Measurements from ENCODE around the gene MIS18A. TPM values are rescaled to one million over a fixed set of nuclear protein-coding genes. Genes with fewer than 3 reads are reported as not detected.
"Not testable (repeated sequence)": the region's sequence is repeated elsewhere in the genome, so short reads cannot be mapped to it uniquely, and the experiment has no call there.

MIS18A gene, protein sequence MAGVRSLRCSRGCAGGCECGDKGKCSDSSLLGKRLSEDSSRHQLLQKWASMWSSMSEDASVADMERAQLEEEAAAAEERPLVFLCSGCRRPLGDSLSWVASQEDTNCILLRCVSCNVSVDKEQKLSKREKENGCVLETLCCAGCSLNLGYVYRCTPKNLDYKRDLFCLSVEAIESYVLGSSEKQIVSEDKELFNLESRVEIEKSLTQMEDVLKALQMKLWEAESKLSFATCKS
- 9.5 TPM for polyA plus RNA-seq (2013, experiment 1 of 2; ENCODE audit: insufficient read length)
- 10.3 TPM for polyA plus RNA-seq (2013, experiment 2 of 2; ENCODE audit: insufficient read length)

DNA sequence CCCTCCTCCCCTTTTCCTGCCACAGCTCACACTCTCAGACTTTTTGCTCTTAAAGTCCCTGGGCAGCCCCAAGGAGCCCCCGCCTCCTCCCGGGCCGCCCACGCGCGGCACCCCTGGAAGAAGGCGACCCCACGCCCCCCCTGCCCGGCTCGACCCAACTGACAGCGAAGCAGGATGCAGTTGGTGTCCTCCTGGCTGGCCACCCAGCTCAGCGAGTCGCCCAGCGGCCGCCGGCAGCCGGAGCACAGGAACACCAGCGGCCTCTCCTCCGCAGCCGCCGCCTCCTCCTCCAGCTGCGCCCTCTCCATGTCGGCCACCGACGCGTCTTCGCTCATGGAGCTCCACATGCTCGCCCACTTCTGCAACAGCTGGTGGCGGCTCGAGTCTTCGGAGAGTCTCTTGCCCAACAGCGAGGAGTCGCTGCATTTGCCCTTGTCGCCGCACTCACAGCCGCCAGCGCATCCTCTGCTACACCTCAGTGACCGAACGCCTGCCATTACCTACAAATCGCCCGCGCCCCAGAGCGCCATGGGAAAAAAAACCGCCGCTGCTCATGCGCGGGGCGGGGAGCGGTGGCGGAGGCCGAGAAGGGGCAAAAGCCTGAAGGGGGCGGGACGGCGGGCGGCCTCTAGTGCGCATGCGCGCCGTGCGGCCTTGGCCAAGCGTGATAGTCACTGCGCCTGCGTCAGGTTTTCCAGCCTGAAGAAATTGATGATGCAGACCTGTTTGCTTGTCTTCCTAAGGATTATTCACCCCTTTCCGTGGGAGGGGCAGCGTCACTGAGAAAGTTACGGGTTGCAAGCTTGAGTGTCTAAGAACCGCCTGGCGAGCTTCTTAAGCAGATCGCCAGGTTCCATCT, at the start of gene MIS18A:
Gene MIS18A, minus strand, starts transcription at position 532 of the 859 bp plus-strand sequence. Its CDS starts 35 bp downstream, at position 497.
- DNase-seq: peak; percentile 94

DNA sequence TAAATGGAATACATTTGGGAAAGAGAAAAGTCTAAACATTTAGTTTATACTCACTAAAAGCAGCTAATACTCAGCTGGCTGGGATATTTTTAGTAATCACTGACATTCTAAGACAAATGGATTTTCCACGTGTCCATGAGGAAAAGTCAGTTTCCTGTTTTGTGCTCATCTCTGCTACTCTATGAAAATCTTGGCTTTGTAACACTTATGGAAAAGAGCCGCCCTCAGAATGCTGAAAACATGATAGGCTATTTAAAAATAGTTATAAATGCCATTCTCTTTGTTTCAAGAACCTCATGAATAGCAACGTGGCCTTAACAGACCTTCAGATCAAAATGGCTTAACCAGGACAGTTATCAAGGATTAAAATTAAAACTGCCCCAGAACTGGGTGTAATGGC, 49.7 kb upstream of the MIS18A start:
- peak; percentile 36 for DNase-seq

DNA sequence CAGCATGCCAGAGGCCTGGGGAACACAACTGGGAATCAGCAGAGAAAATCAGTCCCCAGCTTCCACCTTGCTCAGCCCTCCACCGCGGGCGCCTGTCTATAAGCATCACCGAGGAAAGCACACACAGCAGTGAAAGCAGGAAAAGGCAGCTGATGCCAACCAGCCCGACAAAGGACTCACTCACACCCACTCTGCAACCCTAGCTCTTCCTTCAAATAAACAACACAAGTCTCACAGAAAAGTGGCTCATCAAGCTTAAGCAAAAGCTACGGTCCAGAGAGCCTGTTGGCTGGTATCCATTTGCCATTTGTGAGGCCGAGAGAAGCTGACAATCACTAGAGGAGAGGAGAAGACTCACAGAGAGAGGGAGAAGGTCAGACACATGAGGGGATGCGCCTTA, 46.9 kb upstream of the MIS18A start:
- no peak for DNase-seq

DNA sequence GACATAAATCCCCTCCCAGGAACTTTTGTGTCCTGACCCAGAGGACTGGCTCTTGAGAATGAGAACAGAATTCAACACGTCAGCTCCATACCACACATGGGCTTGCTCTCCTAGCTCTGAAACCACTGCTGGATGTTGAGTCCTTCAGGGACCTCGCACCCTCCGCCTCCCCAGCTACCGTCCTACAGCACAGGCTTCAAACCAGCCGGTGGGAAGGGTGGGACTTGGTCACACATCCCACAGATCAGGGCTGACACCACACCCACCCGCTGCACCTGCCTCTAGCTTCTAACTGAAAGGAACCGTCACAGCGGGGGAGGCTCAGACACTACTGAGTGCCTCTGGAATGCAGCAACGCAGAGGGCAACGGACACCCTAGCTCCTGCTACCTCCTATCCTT, 43.8 kb upstream of the MIS18A start:
- DNase-seq: no peak

DNA sequence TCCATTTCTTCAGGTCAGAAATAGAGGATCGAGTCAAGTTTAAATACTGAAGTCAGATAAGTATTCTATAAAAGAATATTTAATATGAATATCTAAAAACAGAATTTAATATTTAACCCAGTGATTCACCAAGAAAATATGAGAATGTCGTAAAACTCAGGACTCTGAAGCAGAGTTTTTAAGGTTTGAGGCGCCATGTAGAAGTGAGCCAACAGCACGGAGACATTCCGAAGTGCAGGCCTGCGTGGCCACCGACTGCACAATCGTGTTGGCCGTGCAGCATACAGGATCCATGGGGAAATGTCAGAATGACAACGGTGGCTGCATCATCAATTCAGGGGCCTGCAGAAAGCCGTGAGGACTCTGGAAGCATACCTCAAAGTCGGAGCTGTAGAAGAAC, 43.3 kb upstream of the MIS18A start:
- DNase-seq: no peak

DNA sequence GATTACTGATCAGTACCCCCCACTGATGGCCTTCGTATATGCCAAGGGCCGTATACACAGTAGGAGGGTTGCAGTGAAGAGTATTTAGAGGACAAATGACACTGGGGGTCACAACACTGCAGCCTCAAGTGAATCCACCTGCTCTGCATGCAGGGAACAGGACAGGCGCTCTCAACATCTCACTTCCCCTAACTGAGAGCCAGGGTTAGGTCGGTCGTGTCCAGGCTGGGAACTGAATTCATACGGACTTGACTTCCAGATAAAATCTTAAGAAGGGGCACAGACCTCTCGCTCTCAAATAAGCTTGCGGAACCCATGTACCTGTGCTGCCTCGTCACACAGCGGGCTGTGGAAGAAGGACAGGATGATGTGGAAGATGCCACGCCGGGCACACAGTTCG, 42.6 kb upstream of the MIS18A start:
- no peak for DNase-seq

DNA sequence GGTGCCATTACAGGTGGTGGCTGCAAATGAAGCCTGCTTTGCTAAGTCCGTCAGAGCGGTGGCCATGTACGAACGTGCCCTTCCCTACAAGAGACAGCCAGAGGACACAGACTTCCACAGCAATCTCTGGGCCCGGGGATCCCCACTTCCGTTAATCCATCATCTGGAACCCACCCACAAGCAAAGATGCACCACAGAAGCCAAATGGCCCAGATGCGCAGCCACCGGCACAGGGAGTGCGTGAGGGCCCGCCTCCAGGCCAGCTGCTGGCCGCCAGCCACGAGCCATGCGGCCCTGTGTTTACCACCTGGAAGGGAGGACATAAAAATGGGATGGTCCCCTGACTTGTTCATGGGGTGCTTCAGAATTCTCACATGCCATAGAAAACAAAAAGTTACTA, 41.9 kb upstream of the MIS18A start:
- no peak for DNase-seq

DNA sequence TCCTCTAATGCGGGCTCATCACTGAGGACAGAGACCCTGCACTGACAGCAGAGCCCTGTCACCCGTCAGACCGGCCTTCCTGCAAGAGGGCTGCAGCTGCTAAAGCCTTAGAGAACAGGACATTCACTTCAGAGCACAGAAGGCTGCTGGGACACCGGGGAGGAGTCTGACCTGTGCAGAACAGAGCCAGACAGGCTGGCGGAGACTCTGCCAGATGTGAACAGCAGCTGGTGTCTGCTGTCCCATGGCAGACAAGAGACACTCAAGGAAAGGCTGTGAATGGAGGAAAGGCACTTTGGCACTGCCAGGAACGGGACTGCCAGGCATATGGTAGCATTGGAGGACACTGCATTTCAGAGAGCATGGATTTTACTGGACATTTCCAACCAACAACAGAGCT, 41.2 kb upstream of the MIS18A start:
- DNase-seq: no peak

DNA sequence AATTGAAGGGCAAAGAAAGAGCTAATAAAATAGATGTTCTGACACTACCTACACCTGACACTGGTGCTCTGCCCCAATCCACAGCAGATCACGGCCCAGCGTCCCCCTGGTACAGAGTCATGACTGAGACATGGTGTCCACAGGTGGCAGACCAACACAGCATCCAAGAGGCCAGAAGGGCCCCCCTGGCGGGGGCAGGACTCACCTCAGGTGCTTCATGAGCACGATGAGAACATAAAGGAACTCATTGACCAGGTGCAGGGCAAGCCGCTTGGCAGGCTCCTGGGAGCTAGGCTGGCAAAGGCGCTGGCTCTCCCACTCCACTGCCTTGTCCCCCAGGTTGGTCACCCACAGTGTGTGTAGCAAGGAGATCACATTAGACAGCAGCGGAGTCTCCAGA, 40.2 kb upstream of the MIS18A start:
- no peak for DNase-seq

DNA sequence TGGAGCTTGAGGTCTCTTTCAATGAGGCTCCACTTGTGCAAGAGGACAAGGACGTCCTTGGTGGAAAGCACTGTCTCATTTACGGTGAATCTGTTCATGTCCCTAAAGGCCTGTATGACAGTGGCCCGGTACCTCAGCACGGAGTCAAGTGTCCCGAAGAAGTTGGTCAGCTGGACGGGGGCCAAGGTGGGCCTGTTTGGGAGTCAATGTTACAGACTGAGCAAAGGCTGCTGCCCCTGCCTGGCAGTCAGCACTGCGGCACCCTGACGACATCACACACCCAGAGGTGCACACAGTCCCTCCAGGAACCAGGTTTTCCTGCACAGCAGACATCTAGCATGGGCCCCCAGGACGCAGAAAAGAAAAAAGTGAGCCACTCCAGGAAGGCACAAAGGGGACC, 38.9 kb upstream of the MIS18A start:
- DNase-seq: no peak

DNA sequence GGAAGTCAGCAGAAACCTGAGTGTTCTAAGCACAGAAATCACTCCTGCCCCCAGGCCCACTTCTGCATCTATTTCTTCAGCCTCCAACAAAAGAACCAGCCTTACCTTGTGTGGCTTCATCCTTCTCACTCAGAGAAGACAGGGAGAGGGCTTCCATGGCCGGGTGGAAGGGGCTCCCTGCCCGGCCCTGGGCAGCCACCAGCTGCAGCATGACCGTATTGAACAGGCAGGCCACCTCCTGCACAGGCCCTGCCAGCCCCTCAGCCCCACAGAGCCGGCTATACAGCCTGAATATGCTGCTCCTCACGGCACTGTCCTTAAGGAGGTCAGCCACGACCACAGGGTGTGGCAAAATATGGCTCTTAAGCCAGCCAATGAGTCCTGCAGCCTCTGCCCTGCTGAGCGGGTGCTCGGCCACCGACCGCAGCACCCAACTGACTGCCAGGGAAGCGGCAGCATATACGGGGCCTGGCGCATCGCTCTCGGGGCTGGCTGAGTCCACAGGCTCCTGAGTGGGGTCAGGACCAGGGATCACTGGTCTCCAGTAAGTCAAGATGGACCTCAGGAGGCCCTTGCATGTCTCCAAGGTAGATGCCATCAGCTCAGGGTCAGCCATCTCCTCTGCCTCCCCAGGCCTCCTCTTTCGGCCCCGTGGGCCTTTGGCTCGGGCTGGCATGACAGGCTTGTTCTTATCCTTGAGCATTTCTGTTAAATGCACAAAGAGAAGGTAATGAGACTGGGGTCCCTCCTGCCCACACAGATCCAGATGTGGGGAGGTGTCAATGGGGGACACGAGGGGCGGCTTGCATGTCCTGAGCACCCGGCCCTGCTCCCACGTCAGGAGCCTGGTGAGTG, 37.7 kb upstream of the MIS18A start:
- DNase-seq: no peak

DNA sequence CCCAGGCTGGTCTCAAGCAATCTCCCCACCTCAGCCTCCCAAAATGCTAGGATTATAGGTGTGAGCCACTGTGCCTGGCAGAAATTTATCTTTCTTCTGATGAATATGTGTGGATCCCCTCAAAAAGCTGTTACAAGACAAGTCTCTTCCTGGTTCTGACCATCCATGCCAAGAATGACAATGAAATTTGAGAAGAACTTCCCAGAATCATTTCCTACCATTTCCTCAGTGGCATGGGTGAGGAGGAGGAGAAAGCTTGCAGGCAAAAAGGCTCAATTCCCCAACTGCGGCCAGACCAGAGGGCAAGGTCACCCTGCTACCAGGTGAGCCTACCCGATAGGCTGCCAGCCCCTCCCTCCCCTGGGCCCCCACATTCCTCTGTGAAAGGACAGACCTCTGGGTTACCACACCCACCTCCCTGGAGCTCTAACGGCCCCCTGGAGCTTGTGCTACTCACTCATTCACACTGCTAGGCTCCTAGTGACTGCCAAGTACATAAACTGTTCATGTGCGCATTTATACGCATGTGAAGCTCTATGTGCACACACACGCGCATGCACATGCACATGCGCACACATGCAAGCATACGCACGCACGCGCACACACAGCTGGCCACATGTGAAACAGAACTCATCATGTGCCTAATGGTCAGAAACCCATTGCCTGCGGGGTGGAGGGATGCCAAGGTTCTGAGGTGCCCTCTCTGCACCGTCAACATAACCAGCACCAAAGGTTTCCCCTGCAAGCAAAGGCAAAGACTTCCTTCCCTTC, 36.8 kb upstream of the MIS18A start:
- no peak for DNase-seq

DNA sequence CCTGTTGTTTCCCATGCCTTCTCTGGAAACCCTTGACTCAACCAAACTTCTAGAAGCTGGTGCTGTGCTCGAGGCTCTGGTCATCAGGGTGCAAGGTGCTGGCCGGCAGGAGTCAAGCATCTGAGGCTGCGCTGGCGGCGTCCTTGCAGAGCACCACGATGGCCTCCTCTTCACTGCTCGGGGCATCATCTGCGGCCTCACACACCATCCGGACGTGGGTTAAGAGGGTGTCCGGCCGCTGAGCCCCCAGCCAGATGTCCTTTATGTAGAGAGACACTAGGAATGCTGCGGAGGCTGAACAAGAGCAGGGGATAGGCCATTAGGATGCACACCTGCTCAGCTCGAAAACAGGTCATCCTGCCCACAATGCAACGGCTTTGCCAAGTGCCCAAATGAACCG, 36.0 kb upstream of the MIS18A start:
- DNase-seq: no peak

DNA sequence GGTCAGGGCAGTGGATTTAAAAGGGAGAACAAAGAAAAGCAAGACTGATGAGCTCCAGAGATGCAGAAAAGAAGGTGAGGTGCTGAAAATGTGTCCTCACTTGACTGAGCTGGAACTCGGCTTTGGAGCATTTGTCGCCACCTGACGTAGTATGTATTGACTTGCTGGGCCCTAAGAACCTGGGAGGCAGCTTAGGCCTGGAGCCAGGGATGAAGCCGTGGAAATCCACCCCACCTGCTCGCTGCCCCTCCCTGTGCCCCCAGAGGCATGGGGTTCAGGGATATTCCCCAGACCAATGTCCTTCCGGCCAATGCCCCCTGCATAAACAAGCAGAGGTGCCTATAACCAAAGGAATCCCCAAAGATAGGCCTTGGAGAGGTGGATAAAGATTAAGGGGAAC, 34.1 kb upstream of the MIS18A start:
- DNase-seq: no peak

DNA sequence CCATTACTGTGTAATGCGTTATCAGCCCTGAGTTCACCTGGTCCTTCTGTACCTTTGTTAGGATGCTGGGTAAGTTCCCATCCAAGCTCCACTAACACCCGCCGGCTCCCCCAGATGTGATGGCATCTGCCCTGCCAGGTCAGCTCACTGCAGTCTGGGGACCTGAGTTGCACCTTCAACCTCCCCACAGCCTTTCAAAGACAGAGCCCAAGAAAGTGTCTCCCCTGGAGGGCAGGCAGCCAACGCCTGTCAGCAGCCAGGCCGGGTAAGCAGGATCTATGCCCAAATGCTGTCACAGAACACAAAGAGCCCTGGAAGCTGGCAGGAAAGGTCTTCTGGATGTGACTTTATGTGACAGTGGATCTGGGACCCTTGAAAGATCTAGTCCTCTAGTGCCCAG, 33.5 kb upstream of the MIS18A start:
- no peak for DNase-seq

DNA sequence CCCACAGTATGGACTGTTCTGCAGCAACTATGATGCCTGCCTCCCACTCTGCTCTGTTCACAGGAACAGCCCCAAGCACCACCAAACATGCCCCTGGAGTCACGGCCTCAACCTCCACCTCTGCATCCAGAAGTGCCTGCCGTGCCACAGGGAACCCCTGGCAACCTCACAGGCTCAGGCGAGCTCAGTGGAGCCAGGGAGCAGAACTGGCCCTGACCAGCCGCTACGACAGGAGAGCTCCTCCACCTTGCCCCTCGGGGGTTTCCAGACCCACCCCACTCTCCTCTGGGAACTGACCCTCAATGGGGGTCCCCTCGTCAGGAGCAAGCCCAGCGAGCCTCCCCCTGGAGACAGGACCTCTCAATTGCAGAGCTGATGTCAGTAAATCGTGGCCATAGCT, 32.8 kb upstream of the MIS18A start:
- no peak for DNase-seq

DNA sequence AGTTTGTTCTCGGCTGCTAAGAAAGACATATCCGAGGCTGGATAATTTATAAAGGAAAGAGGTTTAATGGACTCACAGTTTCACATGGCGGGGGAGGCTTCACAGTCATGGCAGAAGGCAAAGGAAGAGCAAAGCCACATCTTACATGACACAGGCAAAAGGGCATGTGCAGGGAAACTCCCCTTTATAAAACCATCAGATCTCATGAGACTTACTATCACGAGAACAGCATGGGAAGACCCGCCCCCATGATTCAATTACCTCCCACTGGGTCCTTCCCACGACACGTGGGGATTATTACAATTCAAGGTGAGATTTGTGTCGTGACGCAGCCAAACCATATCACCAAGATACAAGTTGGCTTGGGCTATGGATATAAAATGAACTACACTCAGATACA, 32.1 kb upstream of the MIS18A start:
- not testable (repeated sequence) for DNase-seq

DNA sequence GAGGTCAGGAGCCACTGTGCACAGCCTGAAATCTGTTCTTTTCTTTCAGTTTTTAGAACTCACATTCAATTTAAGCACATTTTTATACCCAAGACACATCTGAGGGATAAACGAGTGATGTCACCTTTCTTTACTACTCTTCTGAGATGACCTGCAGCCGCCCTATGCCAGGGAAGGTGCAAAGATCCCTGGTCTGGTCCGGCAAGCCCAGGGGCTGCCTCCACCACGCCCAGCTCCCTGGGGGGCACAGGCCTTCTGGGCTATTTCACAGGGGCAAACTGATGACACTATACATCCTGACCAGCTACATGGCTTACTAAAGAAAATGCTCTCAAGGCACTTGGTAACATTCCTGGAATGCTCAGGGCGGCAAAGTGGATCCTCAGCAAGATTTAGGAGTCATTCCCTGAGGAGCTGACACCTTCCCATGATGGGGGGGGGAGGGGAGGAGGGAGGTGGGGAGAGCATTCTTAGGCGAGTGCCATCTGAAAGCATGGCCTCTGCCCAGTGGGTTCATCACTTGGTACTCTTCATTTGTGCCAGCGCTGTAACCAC, 31.1 kb upstream of the MIS18A start:
- DNase-seq: no peak

DNA sequence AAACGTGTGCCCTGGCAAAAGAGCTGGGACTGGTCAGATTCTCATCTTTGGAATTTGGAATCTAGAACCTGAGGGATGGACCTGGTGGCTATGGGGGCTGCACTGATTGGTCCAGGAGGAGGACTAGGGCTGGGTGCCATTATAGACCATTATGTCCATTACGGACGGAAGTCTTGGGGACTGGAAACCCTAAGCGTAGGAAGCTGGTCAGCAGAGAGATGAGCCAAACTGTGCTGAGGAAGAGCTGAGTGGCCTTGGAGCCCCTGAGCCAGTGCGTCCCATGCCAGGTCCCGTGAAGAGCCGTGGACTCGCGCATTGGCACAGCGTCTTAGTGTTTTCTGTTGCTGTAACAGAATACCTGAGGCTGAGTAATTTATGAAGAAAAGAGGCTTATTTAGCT, 29.8 kb upstream of the MIS18A start:
- no peak for DNase-seq

DNA sequence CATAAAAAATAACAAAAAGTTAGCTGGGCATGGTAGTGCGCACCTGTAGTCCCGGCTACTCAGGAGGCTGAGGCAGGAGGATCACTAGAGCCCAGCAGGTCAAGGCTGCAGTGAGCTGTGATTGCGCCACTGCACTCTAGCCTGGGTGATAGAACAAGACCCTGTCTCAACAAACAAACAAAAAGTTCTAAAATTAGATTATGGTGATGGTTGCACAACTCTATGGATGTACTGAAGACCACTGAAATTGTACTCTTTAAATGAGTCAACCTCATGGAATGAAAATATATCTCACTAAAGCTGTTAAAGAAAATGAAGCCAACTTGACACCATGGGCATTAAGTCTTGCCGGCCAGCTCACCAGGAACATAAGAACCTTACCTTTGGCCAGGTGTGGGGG, 28.9 kb upstream of the MIS18A start:
- DNase-seq: peak; percentile 22

DNA sequence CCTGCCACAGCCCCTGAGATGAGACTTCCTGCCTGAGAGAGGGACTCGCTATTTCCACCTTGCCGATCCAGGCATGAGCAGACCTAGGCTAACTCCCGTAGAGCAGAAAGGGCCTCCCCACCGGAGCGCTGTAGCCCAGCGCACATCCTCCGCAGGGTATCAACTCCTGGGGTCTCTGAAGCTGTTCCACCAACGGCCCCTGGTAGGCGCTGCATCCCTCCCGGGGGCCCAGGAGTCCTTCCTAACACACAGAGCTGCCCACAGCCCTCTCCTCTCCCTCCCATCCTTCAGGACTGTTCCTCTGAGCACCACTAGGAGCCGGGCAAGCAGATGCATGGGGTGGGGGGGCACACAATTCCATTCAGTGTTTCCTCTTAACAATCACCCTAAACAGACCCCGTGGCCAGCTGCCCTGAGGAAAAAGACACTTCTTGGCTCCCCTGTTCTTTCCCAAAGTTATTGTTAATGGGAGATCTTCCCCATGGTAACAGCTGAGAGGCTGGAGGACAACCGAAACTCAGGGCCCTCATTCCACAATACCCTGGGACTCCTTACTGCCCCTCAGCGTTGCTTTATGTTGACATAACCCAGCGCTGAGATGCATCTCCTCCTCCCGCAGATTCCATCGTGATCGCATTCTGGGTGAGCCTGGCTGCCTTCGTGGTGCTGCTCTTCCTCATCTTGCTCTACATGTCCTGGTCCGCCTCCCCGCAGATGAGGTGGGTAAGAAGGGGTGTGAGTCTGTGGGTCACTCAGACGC, 27.4 kb upstream of the MIS18A start:
- DNase-seq: no peak

Measured in fibroblast of skin of scalp (primary cell).